CD4-positive, alpha-beta T cell treated with Interleukin-10 for 1 hour (primary cell): ENCODE data around the gene FLCN.

Experiments used
- DNase-seq: peaks from one replicate; pipeline ENCODE4 v3.0.0-alpha.2; 2020

Gene FLCN

GRCh38 chr17:17235212-17236174, 1.5 kb downstream of the FLCN start:
- DNase-seq, result no peak

GRCh38 chr17:17232303-17232621, 4.7 kb downstream of the FLCN start:
- DNase-seq, result no peak

- no peak for DNase-seq
Measured at GRCh38 chr17:17231621-17232302, 5.2 kb downstream of the FLCN start.

GRCh38 chr17:17229416-17230384, 7.3 kb downstream of the FLCN start:
- DNase-seq, result no peak

- DNase-seq, result no peak
Measured at GRCh38 chr17:17228521-17229279, 8.3 kb downstream of the FLCN start.

- no peak for DNase-seq
Measured at GRCh38 chr17:17227608-17228520, 9.1 kb downstream of the FLCN start.

GRCh38 chr17:17226451-17227265, 10.3 kb downstream of the FLCN start:
- DNase-seq, result no peak

- no peak for DNase-seq
Measured at GRCh38 chr17:17225901-17226300, 11.1 kb downstream of the FLCN start.

GRCh38 chr17:17224137-17224536, 12.8 kb downstream of the FLCN start:
- DNase-seq, result no peak

GRCh38 chr17:17223736-17224135, 13.2 kb downstream of the FLCN start:
- DNase-seq, result no peak

- no peak for DNase-seq
Measured at GRCh38 chr17:17221329-17221728, 15.6 kb downstream of the FLCN start.

- DNase-seq, result no peak
Measured at GRCh38 chr17:17220529-17220928, 16.4 kb downstream of the FLCN start.

- no peak for DNase-seq
Measured at GRCh38 chr17:17217995-17218394, 19.0 kb downstream of the FLCN start.

- DNase-seq, result no peak
Measured at GRCh38 chr17:17216776-17217175, 20.2 kb downstream of the FLCN start.

GRCh38 chr17:17216236-17216635, 20.7 kb downstream of the FLCN start:
- no peak for DNase-seq

GRCh38 chr17:17215575-17215974, 21.4 kb downstream of the FLCN start:
- DNase-seq, result no peak

GRCh38 chr17:17214646-17215436, 22.1 kb downstream of the FLCN start:
- DNase-seq, result no peak

GRCh38 chr17:17213775-17214174, 23.2 kb downstream of the FLCN start:
- no peak for DNase-seq

GRCh38 chr17:17207998-17208397, 29.0 kb downstream of the FLCN start:
- DNase-seq, result no peak
